ENCODE data around the gene RASL10B.

GRCh38 chr17:35710950-35711349 lies 20.5 kb upstream of the RASL10B start:
- TF ChIP-seq, protein P1, sequence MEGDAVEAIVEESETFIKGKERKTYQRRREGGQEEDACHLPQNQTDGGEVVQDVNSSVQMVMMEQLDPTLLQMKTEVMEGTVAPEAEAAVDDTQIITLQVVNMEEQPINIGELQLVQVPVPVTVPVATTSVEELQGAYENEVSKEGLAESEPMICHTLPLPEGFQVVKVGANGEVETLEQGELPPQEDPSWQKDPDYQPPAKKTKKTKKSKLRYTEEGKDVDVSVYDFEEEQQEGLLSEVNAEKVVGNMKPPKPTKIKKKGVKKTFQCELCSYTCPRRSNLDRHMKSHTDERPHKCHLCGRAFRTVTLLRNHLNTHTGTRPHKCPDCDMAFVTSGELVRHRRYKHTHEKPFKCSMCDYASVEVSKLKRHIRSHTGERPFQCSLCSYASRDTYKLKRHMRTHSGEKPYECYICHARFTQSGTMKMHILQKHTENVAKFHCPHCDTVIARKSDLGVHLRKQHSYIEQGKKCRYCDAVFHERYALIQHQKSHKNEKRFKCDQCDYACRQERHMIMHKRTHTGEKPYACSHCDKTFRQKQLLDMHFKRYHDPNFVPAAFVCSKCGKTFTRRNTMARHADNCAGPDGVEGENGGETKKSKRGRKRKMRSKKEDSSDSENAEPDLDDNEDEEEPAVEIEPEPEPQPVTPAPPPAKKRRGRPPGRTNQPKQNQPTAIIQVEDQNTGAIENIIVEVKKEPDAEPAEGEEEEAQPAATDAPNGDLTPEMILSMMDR (IDR thresholded peaks at IDR 0.05; ENCODE audit: low read depth, low read length) = no peak
- no peak for TF ChIP-seq EZH2phosphoT487 (IDR thresholded peaks at IDR 0.05; ENCODE audit: low read depth)

Data from OCI-LY3 (cell line).